Measurements from ENCODE around the gene ATG16L2. TPM values are rescaled to one million over a fixed set of nuclear protein-coding genes. Genes with fewer than 3 reads are reported as not detected.
"Not testable (repeated sequence)": the region's sequence is repeated elsewhere in the genome, so short reads cannot be mapped to it uniquely, and the experiment has no call there.

ATG16L2 gene
- total and polyA plus RNA-seq, 10 of the 15 experiments (the other 5 are each of a cell fraction or from before 2014, with no cell fraction given), result 1.9 to 67.7 (median 30.4) TPM

DNA sequence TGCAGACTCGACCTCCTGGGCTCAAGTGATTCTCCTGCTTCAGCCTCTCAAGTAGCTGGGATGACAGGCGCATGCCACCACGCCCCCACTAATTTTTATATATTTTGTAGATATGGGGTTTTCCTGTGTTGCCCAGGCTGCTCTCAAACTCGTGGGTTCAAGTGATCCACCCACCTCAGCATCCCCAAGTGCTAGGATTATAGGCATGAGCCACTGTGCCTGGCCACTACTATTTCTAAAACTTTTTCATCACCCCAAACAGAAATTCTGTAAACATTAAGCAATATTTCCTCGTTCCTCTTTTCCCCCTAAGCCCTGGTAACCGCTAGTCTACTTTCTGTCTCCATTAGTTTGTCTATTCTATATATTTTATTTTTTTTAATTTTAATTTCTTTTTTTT lies 9.0 kb upstream of the ATG16L2 start:
- ChIA-PET CTCF (no interaction called here), SMC1A (ENCODE audit: uncharacterized antibody, unreplicated experiment) (no interaction called here), POLR2A (no interaction called here), RAD21 (ENCODE audit: unreplicated experiment) (no interaction called here)
- H3K9ac ChIP-seq (ENCODE audit: control insufficient read depth, insufficient read depth, low read length), result no peak overlapping the region
- no peak for DNase-seq (ENCODE audit: low read depth, low spot score)
- 73% methylated on average over 6 of the region's 6 CpGs for WGBS (ENCODE audit: insufficient coverage, insufficient replicate concordance, low lambda C conversion rate, missing lambda C conversion rate)
- intact Hi-C loops (cut with micrococcal nuclease; ENCODE audit: unreplicated experiment), result no loop called here
- H3K4me1 ChIP-seq (ENCODE audit: control insufficient read depth, insufficient read depth, low read length), result peaks cover 7% of the 10 kb centered on the region
- H2AFZ ChIP-seq (ENCODE audit: control insufficient read depth, low read depth, low read length), result no peak overlapping the region
- H3K4me3 ChIP-seq, result no peak overlapping the region
- no peaks in the 10 kb centered on the region for H4K20me1 ChIP-seq (ENCODE audit: control insufficient read depth, insufficient read depth)
- no peak for FAIRE-seq
- no peak overlapping the region for H3K27ac ChIP-seq (ENCODE audit: control insufficient read depth, insufficient read depth)
- H3K4me2 ChIP-seq (ENCODE audit: control insufficient read depth, insufficient read depth), result no peak overlapping the region
- no peak for ATAC-seq
- H3K27me3 ChIP-seq (replicated peaks in 1 of 2; ENCODE audit: control insufficient read depth in 2 of 2, insufficient read depth in 2 of 2, low read length in 1 of 2), result no peaks in the 10 kb centered on the region
- no TSS peak for BruUV-seq (replicated peaks)
- TF ChIP-seq, protein P1, sequence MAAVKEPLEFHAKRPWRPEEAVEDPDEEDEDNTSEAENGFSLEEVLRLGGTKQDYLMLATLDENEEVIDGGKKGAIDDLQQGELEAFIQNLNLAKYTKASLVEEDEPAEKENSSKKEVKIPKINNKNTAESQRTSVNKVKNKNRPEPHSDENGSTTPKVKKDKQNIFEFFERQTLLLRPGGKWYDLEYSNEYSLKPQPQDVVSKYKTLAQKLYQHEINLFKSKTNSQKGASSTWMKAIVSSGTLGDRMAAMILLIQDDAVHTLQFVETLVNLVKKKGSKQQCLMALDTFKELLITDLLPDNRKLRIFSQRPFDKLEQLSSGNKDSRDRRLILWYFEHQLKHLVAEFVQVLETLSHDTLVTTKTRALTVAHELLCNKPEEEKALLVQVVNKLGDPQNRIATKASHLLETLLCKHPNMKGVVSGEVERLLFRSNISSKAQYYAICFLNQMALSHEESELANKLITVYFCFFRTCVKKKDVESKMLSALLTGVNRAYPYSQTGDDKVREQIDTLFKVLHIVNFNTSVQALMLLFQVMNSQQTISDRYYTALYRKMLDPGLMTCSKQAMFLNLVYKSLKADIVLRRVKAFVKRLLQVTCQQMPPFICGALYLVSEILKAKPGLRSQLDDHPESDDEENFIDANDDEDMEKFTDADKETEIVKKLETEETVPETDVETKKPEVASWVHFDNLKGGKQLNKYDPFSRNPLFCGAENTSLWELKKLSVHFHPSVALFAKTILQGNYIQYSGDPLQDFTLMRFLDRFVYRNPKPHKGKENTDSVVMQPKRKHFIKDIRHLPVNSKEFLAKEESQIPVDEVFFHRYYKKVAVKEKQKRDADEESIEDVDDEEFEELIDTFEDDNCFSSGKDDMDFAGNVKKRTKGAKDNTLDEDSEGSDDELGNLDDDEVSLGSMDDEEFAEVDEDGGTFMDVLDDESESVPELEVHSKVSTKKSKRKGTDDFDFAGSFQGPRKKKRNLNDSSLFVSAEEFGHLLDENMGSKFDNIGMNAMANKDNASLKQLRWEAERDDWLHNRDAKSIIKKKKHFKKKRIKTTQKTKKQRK (IDR thresholded peaks at IDR 0.05; ENCODE audit: low read depth, low read length), result no peak
- TF ChIP-seq BCL11A (IDR thresholded peaks at IDR 0.05; ENCODE audit: low read depth, low read length), result no peak
- no peak for TF ChIP-seq TCF12 (IDR thresholded peaks at IDR 0.05; ENCODE audit: low read depth, low read length)
- TF ChIP-seq, protein P2, sequence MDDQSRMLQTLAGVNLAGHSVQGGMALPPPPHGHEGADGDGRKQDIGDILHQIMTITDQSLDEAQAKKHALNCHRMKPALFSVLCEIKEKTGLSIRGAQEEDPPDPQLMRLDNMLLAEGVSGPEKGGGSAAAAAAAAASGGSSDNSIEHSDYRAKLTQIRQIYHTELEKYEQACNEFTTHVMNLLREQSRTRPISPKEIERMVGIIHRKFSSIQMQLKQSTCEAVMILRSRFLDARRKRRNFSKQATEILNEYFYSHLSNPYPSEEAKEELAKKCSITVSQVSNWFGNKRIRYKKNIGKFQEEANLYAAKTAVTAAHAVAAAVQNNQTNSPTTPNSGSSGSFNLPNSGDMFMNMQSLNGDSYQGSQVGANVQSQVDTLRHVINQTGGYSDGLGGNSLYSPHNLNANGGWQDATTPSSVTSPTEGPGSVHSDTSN (IDR thresholded peaks at IDR 0.05; ENCODE audit: insufficient replicate concordance, low read depth, low read length), result no peak
- TF ChIP-seq ASH2L (IDR thresholded peaks at IDR 0.05; ENCODE audit: borderline replicate concordance, low read depth), result no peak
- TF ChIP-seq GATAD2B (conservative IDR thresholded peaks at IDR 0.05; ENCODE audit: low read depth), result no peak
- in situ Hi-C loops (cut with MboI), result no loop called here
- peaks cover 0 to 2% of the 10 kb centered on the region in 2 experiments; a peak in 1 of 4 replicates for H3K36me3 ChIP-seq (ENCODE audit: control insufficient read depth in 2 of 2, insufficient read depth in 2 of 2, low read length in 1 of 2)
- no peaks in the 10 kb centered on the region; the same call in 1 of the 2 replicates for H3K79me2 ChIP-seq (ENCODE audit: control insufficient read depth, insufficient read depth, low read length)
- no peaks in the 10 kb centered on the region for H3K9me3 ChIP-seq (replicated peaks; ENCODE audit: control insufficient read depth, insufficient read depth, low read length)

DNA sequence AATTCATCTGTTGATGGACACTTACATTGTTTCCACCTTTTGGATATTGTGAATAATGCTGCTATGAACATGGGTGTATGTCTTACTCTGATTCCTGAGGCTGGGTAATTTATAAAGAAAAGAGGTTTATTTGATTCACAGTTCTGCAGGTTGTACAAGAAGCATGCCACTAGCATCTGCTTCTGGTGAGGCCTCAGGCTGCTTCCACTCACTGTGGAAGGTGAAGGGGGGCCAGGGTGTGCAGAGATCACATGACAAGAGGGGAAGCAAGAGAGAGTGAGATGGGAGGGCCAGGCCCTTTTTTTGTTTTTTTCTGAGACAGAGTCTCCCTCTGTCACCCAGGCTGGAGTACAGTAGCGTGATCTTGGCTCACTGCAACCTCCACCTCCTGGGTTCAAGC lies 7.8 kb upstream of the ATG16L2 start:
- H3K4me1 ChIP-seq (ENCODE audit: control insufficient read depth, insufficient read depth, low read length); H3K4me2 ChIP-seq (ENCODE audit: control insufficient read depth, insufficient read depth); SMC1A ChIA-PET (ENCODE audit: uncharacterized antibody, unreplicated experiment); H3K9ac ChIP-seq (ENCODE audit: control insufficient read depth, insufficient read depth, low read length); H3K27ac ChIP-seq (ENCODE audit: control insufficient read depth, insufficient read depth); RAD21 ChIA-PET (ENCODE audit: unreplicated experiment); CTCF ChIA-PET; H4K20me1 ChIP-seq (ENCODE audit: control insufficient read depth, insufficient read depth); intact Hi-C loops (cut with micrococcal nuclease; ENCODE audit: unreplicated experiment); DNase-seq (ENCODE audit: low read depth, low spot score); POLR2A ChIA-PET; BruUV-seq (replicated peaks); H3K27me3 ChIP-seq (replicated peaks in 1 of 2; ENCODE audit: control insufficient read depth in 2 of 2, insufficient read depth in 2 of 2, low read length in 1 of 2); H2AFZ ChIP-seq (ENCODE audit: control insufficient read depth, low read depth, low read length); H3K79me2 ChIP-seq (ENCODE audit: control insufficient read depth, insufficient read depth, low read length); H3K4me3 ChIP-seq; FAIRE-seq; ATAC-seq; H3K36me3 ChIP-seq (ENCODE audit: control insufficient read depth in 2 of 2, insufficient read depth in 2 of 2, low read length in 1 of 2); in situ Hi-C loops (cut with MboI); H3K9me3 ChIP-seq (replicated peaks; ENCODE audit: control insufficient read depth, insufficient read depth, low read length): not testable (repeated sequence)
- WGBS (ENCODE audit: insufficient coverage, insufficient replicate concordance, low lambda C conversion rate, missing lambda C conversion rate), result 100% methylated on average over 1 of the region's 1 CpG
